Activated T-cell treated with anti-CD3 and anti-CD28 coated beads for 24 hours (primary cell): ENCODE data around the gene ATP8B4.
"Not testable (repeated sequence)": the region's sequence is repeated elsewhere in the genome, so short reads cannot be mapped to it uniquely, and the experiment has no call there.

Experiments
- DNase-seq: peaks from one replicate; pipeline ENCODE4 v3.0.0-alpha.2; 2020; ENCODE audit warnings: low read depth

The ATP8B4 gene

GRCh38 chr15:50119063-50120040 lies at the start of gene ATP8B4:
Gene ATP8B4 (minus strand): TSS chr15:50119233. CDS start chr15:50106966, 12,267 bp downstream.
- DNase-seq: no peak

- no peak for DNase-seq
Observed at GRCh38 chr15:50168379-50168778, 49.3 kb upstream of the ATP8B4 start.

- DNase-seq: no peak
Observed at GRCh38 chr15:50167110-50167509, 48.1 kb upstream of the ATP8B4 start.

GRCh38 chr15:50166216-50166615 lies 47.2 kb upstream of the ATP8B4 start:
- no peak for DNase-seq

- no peak for DNase-seq
Observed at GRCh38 chr15:50164458-50164857, 45.4 kb upstream of the ATP8B4 start.

GRCh38 chr15:50163719-50164410 lies 44.8 kb upstream of the ATP8B4 start:
- no peak for DNase-seq

- DNase-seq: no peak
Observed at GRCh38 chr15:50162969-50163718, 44.1 kb upstream of the ATP8B4 start.

GRCh38 chr15:50158236-50158635 lies 39.2 kb upstream of the ATP8B4 start:
- not testable (repeated sequence) for DNase-seq

GRCh38 chr15:50151476-50151875 lies 32.4 kb upstream of the ATP8B4 start:
- no peak for DNase-seq

GRCh38 chr15:50150851-50151250 lies 31.8 kb upstream of the ATP8B4 start:
- no peak for DNase-seq

GRCh38 chr15:50150349-50150748 lies 31.3 kb upstream of the ATP8B4 start:
- no peak for DNase-seq

GRCh38 chr15:50149090-50149489 lies 30.1 kb upstream of the ATP8B4 start:
- no peak for DNase-seq

GRCh38 chr15:50148362-50148963 lies 29.4 kb upstream of the ATP8B4 start:
- no peak for DNase-seq

GRCh38 chr15:50146632-50147031 lies 27.6 kb upstream of the ATP8B4 start:
- DNase-seq: no peak

GRCh38 chr15:50145451-50145872 lies 26.4 kb upstream of the ATP8B4 start:
- DNase-seq: no peak

GRCh38 chr15:50144341-50145120 lies 25.5 kb upstream of the ATP8B4 start:
- no peak for DNase-seq

- no peak for DNase-seq
Observed at GRCh38 chr15:50143255-50143860, 24.3 kb upstream of the ATP8B4 start.

- DNase-seq: no peak
Observed at GRCh38 chr15:50141856-50142255, 22.8 kb upstream of the ATP8B4 start.

GRCh38 chr15:50140983-50141382 lies 21.9 kb upstream of the ATP8B4 start:
- no peak for DNase-seq

- DNase-seq: no peak
Observed at GRCh38 chr15:50140098-50140497, 21.1 kb upstream of the ATP8B4 start.

GRCh38 chr15:50138391-50138790 lies 19.4 kb upstream of the ATP8B4 start:
- no peak for DNase-seq
